Tibial nerve (tissue), 4 donors: ENCODE measurements around the gene SLC12A9. TPM values are rescaled to one million over a fixed set of nuclear protein-coding genes. Genes with fewer than 3 reads are reported as not detected.
"Not testable (repeated sequence)": the region's sequence is repeated elsewhere in the genome, so short reads cannot be mapped to it uniquely, and the experiment has no call there.

Experiments used
- DNase-seq, 2 donors: peaks; one replicate each; pipeline ENCODE4 v3.0.0-alpha.2; 2019; ENCODE audit warnings: low spot score in 2 of 2
- H3K27ac ChIP-seq, 4 donors: fragments of 200-600 bp; sonication (generic) in 3 of 4; one replicate each; pipeline ENCODE4 v1.5.1; 2017 to 2019; ENCODE audit warnings: mild to moderate bottlenecking in 1 of 4
- H3K27me3 ChIP-seq, 2 donors: fragments of 200-600 bp; sonication (generic) in 1 of 2; one replicate each; pipeline versions ENCODE4 v1.5.1 to v1.6.0; 2017 to 2019
- H3K36me3 ChIP-seq, 3 donors: fragments of 200-600 bp; sonication (generic); one replicate each; pipeline ENCODE4 v1.5.1; 2018 to 2019
- H3K4me1 ChIP-seq, 4 donors: fragments of 200-600 bp; sonication (generic) in 3 of 4; one replicate each; pipeline ENCODE4 v1.5.1; 2017 to 2019
- H3K4me3 ChIP-seq, 4 donors: fragments of 200-600 bp; sonication (generic) in 3 of 4; one replicate each; pipeline ENCODE4 v1.5.1; 2017 to 2019; ENCODE audit warnings: mild to moderate bottlenecking in 1 of 4, moderate library complexity in 1 of 4
- H3K9me3 ChIP-seq, 4 donors: fragments of 200-600 bp; sonication (generic) in 3 of 4; one replicate each; pipeline ENCODE4 v1.5.1; 2017 to 2019
- CTCF ChIP-seq, 5 experiments: fragments of 200-600 bp in 3 of 5; fragments of 450-650 bp in 2 of 5; sonication (generic) in 3 of 5; IDR thresholded peaks; one replicate each; pipeline ENCODE4 v1.5.1; 2016 to 2019; ENCODE audit warnings: antibody characterized with exemption in 5 of 5, mild to moderate bottlenecking in 3 of 5, moderate library complexity in 2 of 5
- EP300 ChIP-seq, 2 donors: sonication (generic); formaldehyde crosslinking; IDR thresholded peaks; one replicate each; pipeline ENCODE4 v1.6.1; 2017; ENCODE audit warnings: antibody characterized with exemption in 2 of 2, mild to moderate bottlenecking in 1 of 2
- POLR2A ChIP-seq, 2 donors: fragments of 450-650 bp; IDR thresholded peaks; one replicate each; pipeline ENCODE4 v1.6.1; 2017; ENCODE audit warnings: antibody characterized with exemption in 2 of 2, mild to moderate bottlenecking in 2 of 2, moderate library complexity in 2 of 2
- WGBS, 2 donors: methylation state at CpG; one replicate each; pipeline ENCODE4 v1.1.5; 2018; 5-methylcytosine and 5-hydroxymethylcytosine counted together
- total RNA-seq, 4 donors: library from RNA; depleted of rRNA; stranded (reverse); fragments of >200 nt; gene quantifications; one replicate each; pipeline ENCODE4 v1.1.0, GENCODE V29; 2016

Gene SLC12A9
- total RNA-seq, 4 donors from 2014 or later, result 11.8 to 36.8 (median 32.1) TPM

DNA sequence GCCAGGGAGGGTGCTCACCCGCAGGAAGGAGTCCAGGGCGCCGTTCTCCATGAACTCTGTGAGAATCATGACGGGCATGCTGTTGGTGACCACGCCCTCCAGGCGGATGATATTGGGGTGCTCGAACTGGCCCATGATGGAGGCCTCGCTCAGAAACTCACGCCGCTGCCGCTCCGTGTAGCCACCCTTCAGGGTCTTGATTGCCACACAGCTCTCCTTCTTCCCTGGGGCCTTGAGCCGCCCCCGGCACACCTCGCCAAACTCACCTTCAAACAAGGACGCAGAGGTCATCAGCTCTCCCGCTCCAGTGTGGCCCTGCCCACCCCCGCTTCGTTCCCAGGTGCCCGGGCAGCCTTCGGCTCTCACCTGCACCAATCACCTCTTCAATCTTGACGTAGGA lies 39.8 kb upstream of the SLC12A9 start:
- H3K27me3 ChIP-seq, result no peaks in the 10 kb centered on the region
- H3K4me3 ChIP-seq, result no peak overlapping the region
- TF ChIP-seq POLR2A (IDR thresholded peaks at IDR 0.05) (no peak), EP300 (IDR thresholded peaks at IDR 0.05) (no peak), CTCF (IDR thresholded peaks at IDR 0.05) (no peak)
- DNase-seq, result no peak
- H3K27ac ChIP-seq, result no peak overlapping the region
- WGBS, 2 donors, result 90 to 92% methylated on average over 22 of the region's 22 CpGs
- no peaks in the 10 kb centered on the region for H3K9me3 ChIP-seq
- peaks cover 0 to 96% (median 0%) of the 10 kb centered on the region in 3 donors for H3K36me3 ChIP-seq
- H3K4me1 ChIP-seq, result no peaks in the 10 kb centered on the region

GRCh38 chr7:100816515-100816914 lies 36.0 kb upstream of the SLC12A9 start:
- 93 to 94% methylated on average over 16 of the region's 16 CpGs for WGBS, 2 donors
- H3K36me3 ChIP-seq, result peaks cover 0 to 96% (median 0%) of the 10 kb centered on the region in 3 donors

GRCh38 chr7:100817097-100817496 lies 35.4 kb upstream of the SLC12A9 start:
- Histone ChIP-seq H3K27me3 (no peaks in the 10 kb centered on the region), H3K27ac (no peak overlapping the region), H3K4me3 (no peak overlapping the region), H3K4me1 (no peaks in the 10 kb centered on the region), H3K9me3 (no peaks in the 10 kb centered on the region), H3K36me3 (peaks cover 0 to 96% (median 0%) of the 10 kb centered on the region in 3 donors)
- no peak for TF ChIP-seq EP300 (IDR thresholded peaks at IDR 0.05)
- TF ChIP-seq POLR2A (IDR thresholded peaks at IDR 0.05), result no peak
- TF ChIP-seq CTCF (IDR thresholded peaks at IDR 0.05), result no peak
- DNase-seq, result no peak
- WGBS, 2 donors, result 91 to 96% methylated on average over 19 of the region's 19 CpGs

More at GRCh38 chr7:100816515-100816914, 36.0 kb upstream of the SLC12A9 start:
- H3K4me1 ChIP-seq, DNase-seq, H3K9me3 ChIP-seq, H3K4me3 ChIP-seq, H3K27ac ChIP-seq, H3K27me3 ChIP-seq: not testable (repeated sequence)

DNA sequence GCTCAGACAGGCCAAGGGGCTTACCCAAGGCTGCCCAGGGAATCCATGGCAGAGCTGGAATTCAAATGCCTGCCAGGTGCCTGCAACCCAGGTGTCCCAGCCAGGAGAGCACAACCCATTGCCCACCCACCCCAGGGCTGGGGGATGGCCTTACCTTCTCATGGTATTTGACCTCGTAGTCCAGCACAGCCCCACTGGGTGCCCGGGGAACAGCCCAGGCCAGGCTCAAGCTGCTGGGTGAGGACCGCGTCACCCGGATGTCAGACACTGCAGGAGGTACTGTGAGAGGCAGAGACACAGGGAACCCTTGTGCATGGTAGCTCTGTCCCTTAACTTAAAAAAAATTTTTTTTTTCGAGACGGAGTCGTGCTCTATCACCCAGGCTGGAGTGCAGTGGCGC lies 34.1 kb upstream of the SLC12A9 start:
- no peak for DNase-seq
- Histone ChIP-seq H3K4me1 (no peaks in the 10 kb centered on the region), H3K27ac (no peak overlapping the region), H3K4me3 (no peak overlapping the region), H3K9me3 (no peaks in the 10 kb centered on the region), H3K27me3 (no peaks in the 10 kb centered on the region), H3K36me3 (peaks cover 0 to 96% (median 0%) of the 10 kb centered on the region in 3 donors)
- WGBS, 2 donors, result 94 to 96% methylated on average over 9 of the region's 9 CpGs
- TF ChIP-seq POLR2A (IDR thresholded peaks at IDR 0.05), result no peak
- no peak for TF ChIP-seq CTCF (IDR thresholded peaks at IDR 0.05)
- no peak for TF ChIP-seq EP300 (IDR thresholded peaks at IDR 0.05)

GRCh38 chr7:100818825-100819224 lies 33.7 kb upstream of the SLC12A9 start:
- H3K4me3 ChIP-seq, result no peak overlapping the region
- TF ChIP-seq POLR2A (IDR thresholded peaks at IDR 0.05), result no peak
- 84 to 87% methylated on average over 6 of the region's 6 CpGs for WGBS, 2 donors
- no peak overlapping the region for H3K27ac ChIP-seq
- H3K9me3 ChIP-seq, result no peaks in the 10 kb centered on the region
- no peaks in the 10 kb centered on the region for H3K4me1 ChIP-seq
- DNase-seq, result no peak
- H3K27me3 ChIP-seq, result no peaks in the 10 kb centered on the region
- H3K36me3 ChIP-seq, result peaks cover 0 to 96% (median 0%) of the 10 kb centered on the region in 3 donors

- no peaks in the 10 kb centered on the region for H3K27me3 ChIP-seq
- DNase-seq, result no peak
- peaks cover 0 to 92% (median 0%) of the 10 kb centered on the region in 3 donors for H3K36me3 ChIP-seq
- no peaks in the 10 kb centered on the region for H3K9me3 ChIP-seq
- WGBS, 2 donors, result 90 to 95% methylated on average over 22 of the region's 23 CpGs
- TF ChIP-seq CTCF (IDR thresholded peaks at IDR 0.05) (no peak), EP300 (IDR thresholded peaks at IDR 0.05) (no peak), POLR2A (IDR thresholded peaks at IDR 0.05) (no peak)
- H3K27ac ChIP-seq, result no peak overlapping the region
- H3K4me1 ChIP-seq, result peaks cover 0 to 2% (median 0%) of the 10 kb centered on the region in 4 donors
- H3K4me3 ChIP-seq, result no peak overlapping the region
Measured at GRCh38 chr7:100819586-100819985, 32.9 kb upstream of the SLC12A9 start.
